Left ventricle myocardium inferior (tissue), 1 donor: ENCODE results near the gene MPG. TPM values are rescaled to one million over a fixed set of nuclear protein-coding genes. Genes with fewer than 3 reads are reported as not detected.

Source experiments
- DNase-seq: peaks from one replicate; pipeline ENCODE4 v3.0.0-alpha.2; 2020
- H3K27ac ChIP-seq: fragments of 200-600 bp; replicated peaks from 2 replicates; pipeline ENCODE4 v1.8.0; 2021
- H3K27me3 ChIP-seq: fragments of 200-600 bp; 2 replicates; pipeline ENCODE4 v1.8.0; 2021; ENCODE audit warnings: low read depth
- H3K36me3 ChIP-seq: fragments of 200-600 bp; 2 replicates; pipeline ENCODE4 v1.8.0; 2021
- H3K4me1 ChIP-seq: fragments of 200-600 bp; 2 replicates; pipeline ENCODE4 v1.8.0; 2021
- H3K4me3 ChIP-seq: fragments of 200-600 bp; 2 replicates; pipeline ENCODE4 v1.8.0; 2021; ENCODE audit warnings: mild to moderate bottlenecking, moderate library complexity
- H3K9me3 ChIP-seq: fragments of 200-600 bp; replicated peaks from 2 replicates; pipeline ENCODE4 v1.8.0; 2021
- intact Hi-C: fragments of 100-400 bp; cut with micrococcal nuclease; formaldehyde crosslinking; loops from one replicate; pipeline ENCODE4 v1.11.0; 2022
- total RNA-seq: library from RNA; stranded (reverse); fragmentation: NEBNext Ultra II Directional; extraction: Animal tissue kit (Norgen Biotek cat#: 25700); gene quantifications from one replicate; pipeline ENCODE4 v1.2.1, GENCODE V29; 2021
- TF ChIP-seq, protein P1 (sequence below): fragments of 200-600 bp; IDR thresholded peaks from 2 replicates; pipeline ENCODE4 v1.8.0; 2021; ENCODE audit warnings: antibody characterized with exemption, mild to moderate bottlenecking, borderline replicate concordance
- donor health status: DM: no; HTN: yes; CAD: no; lungs with severe emphysema.

The MPG gene
- total RNA-seq, 1 donor from 2014 or later: 44.5 TPM

GRCh38 chr16:71540-72401 is 6.3 kb upstream of the MPG start:
- Histone ChIP-seq H3K27ac (peak overlapping the region; percentile 96), H3K9me3 (no peaks in the 10 kb centered on the region), H3K27me3 (no peaks in the 10 kb centered on the region), H3K36me3 (no peaks in the 10 kb centered on the region), H3K4me1 (peaks cover 97% of the 10 kb centered on the region), H3K4me3 (peak overlapping the region; percentile 82)
- intact Hi-C loops: no loop called here
- TF ChIP-seq, protein P1, sequence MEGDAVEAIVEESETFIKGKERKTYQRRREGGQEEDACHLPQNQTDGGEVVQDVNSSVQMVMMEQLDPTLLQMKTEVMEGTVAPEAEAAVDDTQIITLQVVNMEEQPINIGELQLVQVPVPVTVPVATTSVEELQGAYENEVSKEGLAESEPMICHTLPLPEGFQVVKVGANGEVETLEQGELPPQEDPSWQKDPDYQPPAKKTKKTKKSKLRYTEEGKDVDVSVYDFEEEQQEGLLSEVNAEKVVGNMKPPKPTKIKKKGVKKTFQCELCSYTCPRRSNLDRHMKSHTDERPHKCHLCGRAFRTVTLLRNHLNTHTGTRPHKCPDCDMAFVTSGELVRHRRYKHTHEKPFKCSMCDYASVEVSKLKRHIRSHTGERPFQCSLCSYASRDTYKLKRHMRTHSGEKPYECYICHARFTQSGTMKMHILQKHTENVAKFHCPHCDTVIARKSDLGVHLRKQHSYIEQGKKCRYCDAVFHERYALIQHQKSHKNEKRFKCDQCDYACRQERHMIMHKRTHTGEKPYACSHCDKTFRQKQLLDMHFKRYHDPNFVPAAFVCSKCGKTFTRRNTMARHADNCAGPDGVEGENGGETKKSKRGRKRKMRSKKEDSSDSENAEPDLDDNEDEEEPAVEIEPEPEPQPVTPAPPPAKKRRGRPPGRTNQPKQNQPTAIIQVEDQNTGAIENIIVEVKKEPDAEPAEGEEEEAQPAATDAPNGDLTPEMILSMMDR: no peak
- peak; percentile 75 for DNase-seq

DNA sequence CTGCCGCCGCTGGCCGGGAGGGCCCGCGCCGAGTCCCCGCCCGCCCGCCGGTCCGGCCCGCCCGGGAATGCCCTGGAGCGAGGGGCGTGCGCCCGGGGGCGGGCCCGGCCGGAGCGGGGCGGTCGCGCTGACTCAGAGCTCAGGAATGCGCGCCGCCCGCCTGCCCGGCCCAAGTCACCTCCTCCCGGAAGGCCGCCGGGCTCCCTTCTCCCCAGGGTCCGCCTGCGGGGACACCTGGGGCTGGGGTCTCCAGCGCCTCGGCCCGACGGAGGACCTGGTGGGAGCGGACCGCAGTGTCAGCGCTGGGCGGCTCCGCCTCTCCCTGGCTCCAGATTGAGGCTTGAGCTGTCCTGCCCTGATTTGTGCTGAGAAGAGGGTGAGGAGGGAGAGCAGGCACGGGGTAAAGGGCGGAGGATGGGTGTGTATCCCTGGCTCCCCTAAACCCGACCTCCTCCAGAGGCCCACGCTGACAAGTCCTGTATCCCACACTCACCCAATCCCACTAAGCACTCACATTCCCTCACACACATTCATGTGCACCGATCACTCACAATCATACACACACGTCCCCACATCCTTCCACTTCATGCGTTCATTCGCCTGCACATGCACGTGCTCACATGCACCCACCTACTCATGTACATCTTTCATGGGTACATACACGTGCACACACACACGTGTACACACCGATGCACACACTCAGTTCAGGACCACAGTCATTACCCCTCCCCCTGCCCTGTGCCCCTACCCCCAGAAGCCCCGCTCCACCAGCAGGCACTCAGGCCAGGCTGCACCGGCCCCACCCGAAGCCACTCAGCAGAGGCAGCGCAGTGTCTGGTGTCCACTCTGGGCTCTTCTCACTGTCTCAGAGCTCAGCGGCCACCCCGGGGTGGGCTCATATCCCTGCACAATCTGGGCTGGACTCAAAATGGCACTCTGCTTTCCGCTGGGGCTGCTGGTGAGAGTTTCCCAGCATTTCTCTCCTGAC is 5.2 kb upstream of the MPG start, which contains the start of gene RHBDF1:
RHBDF1 (minus strand) TSS at position 71 of the 988 bp plus-strand sequence. CDS start 7,616 bp downstream, outside the sequence.
- peak; percentile 69 for DNase-seq
- peak within 1 kb of the TSS; percentile 96 for H3K27ac ChIP-seq
- TF ChIP-seq, protein P1: no peak
- peak within 1 kb of the TSS; percentile 82 for H3K4me3 ChIP-seq
- H3K27me3 ChIP-seq: no peaks in the 10 kb centered on the region
- peaks cover 97% of the 10 kb centered on the region for H3K4me1 ChIP-seq
- intact Hi-C loops: no loop called here
- no peaks in the 10 kb centered on the region for H3K36me3 ChIP-seq
- H3K9me3 ChIP-seq: no peaks in the 10 kb centered on the region

DNA sequence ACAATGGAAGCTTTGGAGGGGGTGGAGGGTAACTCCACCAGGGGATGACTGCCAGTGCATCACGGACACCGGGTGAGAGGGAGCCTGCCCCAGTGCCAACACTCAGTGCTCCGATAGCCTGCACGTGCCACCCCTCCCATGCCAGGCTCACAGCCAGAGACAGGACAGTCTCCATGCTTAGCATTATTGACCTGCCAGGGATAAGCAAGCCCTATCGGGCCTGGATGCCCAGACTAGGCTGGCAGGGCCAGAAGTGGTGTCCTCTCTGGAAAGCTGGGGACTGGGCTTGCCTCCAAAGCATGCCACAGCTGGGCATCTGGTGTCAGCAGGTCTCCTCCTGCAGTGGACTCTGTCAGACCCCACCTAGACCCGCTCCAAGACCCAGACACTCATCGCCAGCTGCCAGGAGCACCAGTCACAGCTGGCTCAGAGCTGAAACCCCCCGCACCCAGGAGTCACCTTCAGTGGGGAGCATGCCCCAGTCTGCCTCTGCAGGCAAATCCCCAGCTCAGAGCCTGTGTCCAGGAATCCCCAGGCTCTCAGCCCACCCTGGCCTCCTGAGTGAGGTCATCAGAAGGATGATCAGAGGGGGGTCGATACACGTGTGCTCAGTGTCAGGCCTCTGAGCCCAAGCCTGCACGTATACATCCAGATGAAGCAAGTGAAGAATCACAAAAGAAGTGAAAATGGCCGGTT is 3.8 kb upstream of the MPG start:
- TF ChIP-seq, protein P1: no peak
- DNase-seq: peak; percentile 84
- H3K27me3 ChIP-seq: no peaks in the 10 kb centered on the region
- no peak overlapping the region for H3K4me3 ChIP-seq
- H3K4me1 ChIP-seq: peaks cover 94% of the 10 kb centered on the region
- H3K36me3 ChIP-seq: peaks cover under 1% of the 10 kb centered on the region
- no peaks in the 10 kb centered on the region for H3K9me3 ChIP-seq
- intact Hi-C loops: no loop called here
- peak overlapping the region; percentile 96 for H3K27ac ChIP-seq

- H3K4me1 ChIP-seq: peaks cover 94% of the 10 kb centered on the region
- TF ChIP-seq, protein P1: no peak
- DNase-seq: no peak
- intact Hi-C loops: no loop called here
- peak overlapping the region; percentile 96 for H3K27ac ChIP-seq
- peaks cover 7% of the 10 kb centered on the region for H3K36me3 ChIP-seq
- H3K4me3 ChIP-seq: peak overlapping the region; percentile 88
- H3K9me3 ChIP-seq: no peaks in the 10 kb centered on the region
- H3K27me3 ChIP-seq: no peaks in the 10 kb centered on the region
Observed at GRCh38 chr16:74747-75334, 3.2 kb upstream of the MPG start.
